Tibial nerve (tissue), 4 donors: ENCODE measurements around the gene APOLD1. TPM values are rescaled to one million over a fixed set of nuclear protein-coding genes. Genes with fewer than 3 reads are reported as not detected.

Experiments used
- DNase-seq, 2 donors: peaks; one replicate each; pipeline ENCODE4 v3.0.0-alpha.2; 2019; ENCODE audit warnings: low spot score in 2 of 2
- H3K27ac ChIP-seq, 4 donors: fragments of 200-600 bp; sonication (generic) in 3 of 4; one replicate each; pipeline ENCODE4 v1.5.1; 2017 to 2019; ENCODE audit warnings: mild to moderate bottlenecking in 1 of 4
- H3K27me3 ChIP-seq, 2 donors: fragments of 200-600 bp; sonication (generic) in 1 of 2; one replicate each; pipeline versions ENCODE4 v1.5.1 to v1.6.0; 2017 to 2019
- H3K36me3 ChIP-seq, 3 donors: fragments of 200-600 bp; sonication (generic); one replicate each; pipeline ENCODE4 v1.5.1; 2018 to 2019
- H3K4me1 ChIP-seq, 4 donors: fragments of 200-600 bp; sonication (generic) in 3 of 4; one replicate each; pipeline ENCODE4 v1.5.1; 2017 to 2019
- H3K4me3 ChIP-seq, 4 donors: fragments of 200-600 bp; sonication (generic) in 3 of 4; one replicate each; pipeline ENCODE4 v1.5.1; 2017 to 2019; ENCODE audit warnings: mild to moderate bottlenecking in 1 of 4, moderate library complexity in 1 of 4
- H3K9me3 ChIP-seq, 4 donors: fragments of 200-600 bp; sonication (generic) in 3 of 4; one replicate each; pipeline ENCODE4 v1.5.1; 2017 to 2019
- CTCF ChIP-seq, 5 experiments: fragments of 200-600 bp in 3 of 5; fragments of 450-650 bp in 2 of 5; sonication (generic) in 3 of 5; IDR thresholded peaks; one replicate each; pipeline ENCODE4 v1.5.1; 2016 to 2019; ENCODE audit warnings: antibody characterized with exemption in 5 of 5, mild to moderate bottlenecking in 3 of 5, moderate library complexity in 2 of 5
- EP300 ChIP-seq, 2 donors: sonication (generic); formaldehyde crosslinking; IDR thresholded peaks; one replicate each; pipeline ENCODE4 v1.6.1; 2017; ENCODE audit warnings: antibody characterized with exemption in 2 of 2, mild to moderate bottlenecking in 1 of 2
- POLR2A ChIP-seq, 2 donors: fragments of 450-650 bp; IDR thresholded peaks; one replicate each; pipeline ENCODE4 v1.6.1; 2017; ENCODE audit warnings: antibody characterized with exemption in 2 of 2, mild to moderate bottlenecking in 2 of 2, moderate library complexity in 2 of 2
- WGBS, 2 donors: methylation state at CpG; one replicate each; pipeline ENCODE4 v1.1.5; 2018; 5-methylcytosine and 5-hydroxymethylcytosine counted together
- total RNA-seq, 4 donors: library from RNA; depleted of rRNA; stranded (reverse); fragments of >200 nt; gene quantifications; one replicate each; pipeline ENCODE4 v1.1.0, GENCODE V29; 2016

The APOLD1 gene
- total RNA-seq, 4 donors from 2014 or later, result 43.7 to 138 (median 83.9) TPM

GRCh38 chr12:12774791-12775190 is 10.7 kb upstream of the APOLD1 start:
- H3K4me1 ChIP-seq, result peaks cover 0 to 6% (median 0%) of the 10 kb centered on the region in 4 donors
- no peak overlapping the region for H3K27ac ChIP-seq
- no peak for TF ChIP-seq POLR2A (IDR thresholded peaks at IDR 0.05)
- no peak for TF ChIP-seq CTCF (IDR thresholded peaks at IDR 0.05)
- TF ChIP-seq EP300 (IDR thresholded peaks at IDR 0.05), result no peak
- no peak overlapping the region for H3K4me3 ChIP-seq
- no peak for DNase-seq
- no peaks in the 10 kb centered on the region for H3K36me3 ChIP-seq
- H3K9me3 ChIP-seq, result peaks cover 0 to 14% (median 2%) of the 10 kb centered on the region in 4 donors
- 43 to 47% methylated on average over 3 of the region's 3 CpGs for WGBS, 2 donors
- H3K27me3 ChIP-seq, result no peaks in the 10 kb centered on the region

DNA sequence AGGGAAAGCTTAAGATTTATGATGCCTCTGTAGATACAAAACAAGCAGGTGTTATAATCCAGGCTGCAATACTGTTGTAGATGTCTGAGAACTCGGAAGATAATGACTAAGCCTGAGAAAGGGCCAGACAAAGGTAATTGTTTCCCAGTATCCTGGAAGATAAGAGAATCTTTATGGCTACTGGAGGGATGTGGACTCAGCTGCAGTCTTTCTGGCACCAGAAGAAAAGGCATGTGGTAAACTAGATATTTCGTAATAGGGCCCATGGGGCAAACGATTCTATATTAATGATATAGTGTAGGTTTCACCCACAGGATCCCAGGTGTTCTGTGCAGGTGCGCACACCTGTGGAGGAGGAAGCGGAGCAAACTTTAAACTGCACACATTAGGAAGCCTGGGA is 9.2 kb upstream of the APOLD1 start:
- Histone ChIP-seq H3K4me3 (no peak overlapping the region), H3K27ac (no peak overlapping the region), H3K4me1 (peaks cover 0 to 7% (median 0%) of the 10 kb centered on the region in 4 donors), H3K9me3 (no peaks in the 10 kb centered on the region), H3K36me3 (no peaks in the 10 kb centered on the region), H3K27me3 (no peaks in the 10 kb centered on the region)
- 51 to 56% methylated on average over 5 of the region's 5 CpGs for WGBS, 2 donors
- no peak for DNase-seq
- TF ChIP-seq EP300 (IDR thresholded peaks at IDR 0.05) (no peak), CTCF (IDR thresholded peaks at IDR 0.05) (no peak), POLR2A (IDR thresholded peaks at IDR 0.05) (no peak)

GRCh38 chr12:12777092-12777491 is 8.4 kb upstream of the APOLD1 start:
- DNase-seq, result no peak
- Histone ChIP-seq H3K27ac (no peak overlapping the region), H3K9me3 (no peaks in the 10 kb centered on the region), H3K36me3 (no peaks in the 10 kb centered on the region), H3K27me3 (no peaks in the 10 kb centered on the region), H3K4me1 (peaks cover 0 to 7% (median 0%) of the 10 kb centered on the region in 4 donors), H3K4me3 (no peak overlapping the region)
- 87 to 90% methylated on average over 3 of the region's 3 CpGs for WGBS, 2 donors
- TF ChIP-seq EP300 (IDR thresholded peaks at IDR 0.05) (no peak), CTCF (IDR thresholded peaks at IDR 0.05) (no peak), POLR2A (IDR thresholded peaks at IDR 0.05) (no peak)

DNA sequence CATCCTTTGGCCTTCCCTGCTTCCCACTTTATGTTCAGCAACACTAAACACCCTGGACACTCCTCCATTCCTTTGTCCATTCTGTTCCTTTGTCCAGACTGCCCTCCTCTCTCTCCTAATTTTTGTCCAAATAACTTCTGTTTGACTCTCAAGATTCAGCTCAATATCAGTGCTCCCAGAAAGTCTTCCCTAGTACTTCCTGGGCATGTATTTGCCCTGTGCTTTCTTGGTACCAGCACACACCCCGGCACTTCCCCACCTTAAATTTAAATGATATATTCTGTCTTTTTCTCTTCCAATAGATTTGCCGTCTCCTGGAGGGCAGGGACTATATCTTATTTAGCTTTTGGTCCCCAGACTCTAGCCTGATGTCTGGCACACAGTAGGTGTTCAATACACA is 6.5 kb upstream of the APOLD1 start:
- H3K27ac ChIP-seq, result no peak overlapping the region
- no peak for DNase-seq

DNA sequence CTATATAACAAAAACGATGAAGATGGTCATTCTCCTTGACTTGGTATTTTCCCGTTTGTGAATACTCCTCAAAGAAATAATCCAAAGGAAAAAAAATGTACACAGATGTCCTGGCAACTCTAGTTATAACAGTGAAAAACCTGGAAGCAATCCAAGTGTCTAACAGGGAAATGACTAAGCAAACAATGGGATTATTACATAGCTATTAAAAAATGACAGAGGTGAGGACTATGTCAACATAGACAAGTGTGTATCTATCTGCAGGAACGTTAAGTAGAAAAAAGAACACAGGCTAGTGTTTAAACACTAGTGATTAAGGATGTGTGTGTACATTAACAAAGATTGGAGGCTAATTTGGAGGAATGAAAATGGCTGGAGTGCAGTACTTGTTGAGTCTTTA is 5.9 kb upstream of the APOLD1 start:
- no peaks in the 10 kb centered on the region for H3K36me3 ChIP-seq
- DNase-seq, result no peak
- H3K27me3 ChIP-seq, result no peaks in the 10 kb centered on the region
- H3K4me3 ChIP-seq, result no peak overlapping the region
- TF ChIP-seq EP300 (IDR thresholded peaks at IDR 0.05) (no peak), CTCF (IDR thresholded peaks at IDR 0.05) (no peak), POLR2A (IDR thresholded peaks at IDR 0.05) (no peak)
- H3K27ac ChIP-seq, result no peak overlapping the region
- peaks cover 0 to 9% (median 0%) of the 10 kb centered on the region in 4 donors for H3K4me1 ChIP-seq
- no peaks in the 10 kb centered on the region for H3K9me3 ChIP-seq
- 5 to 14% methylated on average over 3 of the region's 3 CpGs for WGBS, 2 donors

More for the DNA sequence above, 6.5 kb upstream of the APOLD1 start:
- Histone ChIP-seq H3K4me3 (no peak overlapping the region), H3K9me3 (no peaks in the 10 kb centered on the region), H3K36me3 (no peaks in the 10 kb centered on the region), H3K4me1 (peaks cover 0 to 7% (median 0%) of the 10 kb centered on the region in 4 donors), H3K27me3 (no peaks in the 10 kb centered on the region)
- TF ChIP-seq POLR2A (IDR thresholded peaks at IDR 0.05), result no peak
- no peak for TF ChIP-seq CTCF (IDR thresholded peaks at IDR 0.05)
- TF ChIP-seq EP300 (IDR thresholded peaks at IDR 0.05), result no peak
- 91 to 100% methylated on average over 2 of the region's 2 CpGs for WGBS, 2 donors
